HG02610 (cell line): ENCODE data around the gene CCDC175.

Experiments
- ATAC-seq: cut with Tn5 transposase; IDR thresholded peaks from one replicate; pipeline ENCODE4 v1.9.1; 2021; ENCODE audit warnings: mild to moderate bottlenecking, moderate library complexity; ENCODE audit not compliant: unreplicated experiment

Gene CCDC175

DNA sequence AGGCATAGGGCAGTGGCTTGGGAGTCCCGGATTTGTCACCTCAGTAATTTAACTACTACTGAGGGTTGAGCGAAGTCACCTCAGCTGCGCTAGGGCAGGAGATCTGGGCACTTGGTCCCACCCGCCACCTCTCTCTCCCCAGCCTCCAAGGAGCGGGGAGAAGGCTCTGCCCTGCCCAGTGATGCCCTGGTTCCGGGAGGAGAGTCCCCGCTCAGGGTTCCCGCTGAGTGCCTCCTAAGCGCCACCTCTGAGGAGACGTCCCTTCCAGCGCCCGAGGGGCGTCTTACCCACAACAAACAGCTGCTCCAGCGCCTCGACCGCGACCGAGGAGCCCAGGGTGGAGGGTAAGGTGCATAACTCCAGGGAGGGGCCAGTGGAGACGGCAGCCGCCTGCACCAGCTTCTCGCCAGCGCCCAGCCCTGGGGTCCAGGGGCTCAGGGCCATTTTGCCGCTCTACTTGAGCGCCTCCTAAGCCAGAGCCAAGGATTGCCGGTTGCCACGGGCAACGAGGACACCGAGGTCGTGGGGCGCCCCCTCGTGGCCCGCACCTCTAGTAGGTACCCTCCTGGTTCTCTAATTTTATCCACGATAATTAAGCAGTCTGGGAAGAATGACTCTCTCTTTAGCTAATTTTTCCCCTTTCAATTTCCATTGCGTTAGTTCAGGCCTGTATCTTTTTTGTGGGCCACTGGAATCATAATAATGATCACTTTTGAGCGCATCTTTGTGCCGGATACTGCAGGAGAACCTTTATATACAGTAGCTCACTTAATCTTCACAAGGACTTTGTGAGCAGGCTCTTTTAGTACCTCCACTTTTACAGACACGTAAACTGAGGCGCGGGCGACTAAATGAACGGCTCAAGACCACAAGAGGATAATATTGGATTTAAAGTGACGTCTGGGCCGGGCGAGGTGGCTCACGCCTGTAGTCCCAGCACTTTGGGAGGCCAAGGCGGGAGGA lies at the start of gene CCDC175:
Gene CCDC175 (minus strand): TSS at position 481 of the 963 bp plus-strand sequence. CDS start 37 bp downstream, at position 444.
- peak; percentile 98 for ATAC-seq

DNA sequence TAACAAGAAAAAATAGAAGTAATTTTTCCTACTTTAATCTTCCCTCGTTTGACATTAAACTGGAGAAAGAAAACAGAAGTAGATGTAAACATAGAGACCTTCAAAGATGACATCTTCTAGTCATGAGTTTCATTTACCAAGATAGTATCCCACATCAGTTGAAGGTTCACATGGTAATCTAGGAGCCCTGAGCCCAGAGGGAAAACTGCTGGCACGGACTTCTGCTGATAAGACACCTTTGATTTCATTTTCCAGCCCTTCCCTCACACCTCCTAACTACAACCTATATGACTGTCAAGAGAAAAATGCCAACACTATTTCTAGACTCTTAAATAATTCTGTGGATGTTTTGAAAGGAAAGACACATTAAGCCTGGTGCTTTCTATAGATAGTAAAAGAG lies 46.0 kb upstream of the CCDC175 start:
- ATAC-seq, result no peak

DNA sequence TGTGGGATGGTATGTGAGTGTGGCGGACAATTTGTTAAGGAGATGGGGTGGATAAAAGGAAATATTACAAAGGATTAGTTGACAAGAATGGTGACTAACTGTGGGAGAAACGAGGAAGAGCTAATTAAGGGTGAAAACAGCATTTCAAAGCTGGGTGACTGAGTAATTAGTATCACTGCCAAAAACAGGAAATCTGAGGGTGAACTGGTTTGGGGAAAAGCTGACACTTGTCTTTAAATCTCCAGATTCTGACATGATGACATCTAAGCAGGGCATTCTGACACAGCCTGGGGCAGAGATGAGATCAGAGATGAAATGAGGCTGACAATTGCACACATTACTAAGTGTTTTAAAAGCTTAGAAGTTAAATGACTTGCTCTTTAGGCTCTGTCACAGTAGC lies 42.4 kb upstream of the CCDC175 start:
- ATAC-seq, result no peak

DNA sequence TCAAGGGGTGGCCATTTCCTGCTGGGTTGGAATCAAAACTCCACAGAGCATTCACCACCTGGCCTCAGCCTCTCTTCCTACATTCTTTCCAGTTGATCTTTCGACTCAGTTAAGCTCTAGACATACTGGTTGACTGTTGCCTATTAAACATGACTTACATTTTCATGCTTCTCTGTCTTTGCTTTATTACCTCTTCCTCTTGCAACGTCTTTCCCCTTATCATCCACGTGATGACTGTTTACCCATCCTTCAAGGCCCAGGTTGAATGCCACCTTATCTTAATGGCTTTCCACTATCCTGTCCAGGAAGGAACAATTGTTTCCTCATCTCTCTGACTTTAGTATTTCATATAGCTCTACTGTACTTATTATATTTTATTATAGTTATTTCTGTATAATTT lies 24.4 kb upstream of the CCDC175 start:
- no peak for ATAC-seq

DNA sequence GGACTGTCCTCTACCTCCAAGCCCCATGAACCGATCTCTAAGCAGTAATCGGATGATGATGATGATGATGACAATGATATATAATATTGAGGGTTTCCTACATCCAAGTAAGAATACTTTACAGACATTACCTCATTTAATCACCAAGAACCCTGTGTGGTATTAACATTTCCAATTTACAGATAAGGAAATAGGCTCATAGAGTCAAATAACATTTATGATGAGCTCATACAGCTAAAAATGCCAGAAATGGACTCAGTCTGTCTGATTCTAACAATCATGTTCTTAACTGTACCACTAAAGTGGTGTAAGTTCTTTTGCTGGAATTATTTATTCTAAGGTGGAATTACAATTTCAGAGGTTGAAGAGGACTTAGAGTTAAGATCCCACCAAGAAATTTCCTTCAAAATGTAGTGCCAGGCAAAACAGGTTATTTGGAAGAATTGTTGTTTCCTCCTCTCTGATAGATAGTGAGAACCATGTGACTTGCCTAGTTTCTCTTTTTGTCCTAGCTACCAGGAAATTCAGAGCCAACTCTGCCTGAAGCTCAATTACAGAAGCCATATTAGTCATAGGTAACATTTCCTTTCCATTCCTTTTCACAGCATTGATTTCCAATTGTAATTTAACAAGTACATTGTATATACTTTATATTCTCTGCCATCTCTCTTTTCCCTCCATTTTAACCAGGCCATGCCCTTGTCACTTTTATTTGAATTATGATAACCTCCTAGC lies 23.8 kb upstream of the CCDC175 start:
- ATAC-seq, result no peak

DNA sequence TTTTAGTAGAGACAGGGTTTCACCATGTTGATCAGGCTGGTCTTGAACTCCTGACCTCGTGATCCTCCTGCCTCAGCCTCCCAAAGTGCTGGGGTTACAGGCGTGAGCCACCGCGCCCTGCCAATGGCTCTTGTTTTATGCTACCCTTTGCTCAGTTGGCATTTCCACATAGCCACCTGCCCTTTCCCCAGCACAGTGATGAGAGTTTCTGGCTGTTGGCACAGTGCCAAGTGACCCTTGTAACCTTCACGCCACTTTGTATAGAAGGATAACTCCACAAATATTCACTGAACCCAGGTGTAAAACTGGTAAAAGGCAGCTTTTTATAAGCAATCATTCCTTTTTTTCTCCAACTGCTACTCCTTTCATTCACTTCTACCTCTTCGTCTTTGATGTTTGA lies 18.5 kb upstream of the CCDC175 start:
- ATAC-seq, result no peak

DNA sequence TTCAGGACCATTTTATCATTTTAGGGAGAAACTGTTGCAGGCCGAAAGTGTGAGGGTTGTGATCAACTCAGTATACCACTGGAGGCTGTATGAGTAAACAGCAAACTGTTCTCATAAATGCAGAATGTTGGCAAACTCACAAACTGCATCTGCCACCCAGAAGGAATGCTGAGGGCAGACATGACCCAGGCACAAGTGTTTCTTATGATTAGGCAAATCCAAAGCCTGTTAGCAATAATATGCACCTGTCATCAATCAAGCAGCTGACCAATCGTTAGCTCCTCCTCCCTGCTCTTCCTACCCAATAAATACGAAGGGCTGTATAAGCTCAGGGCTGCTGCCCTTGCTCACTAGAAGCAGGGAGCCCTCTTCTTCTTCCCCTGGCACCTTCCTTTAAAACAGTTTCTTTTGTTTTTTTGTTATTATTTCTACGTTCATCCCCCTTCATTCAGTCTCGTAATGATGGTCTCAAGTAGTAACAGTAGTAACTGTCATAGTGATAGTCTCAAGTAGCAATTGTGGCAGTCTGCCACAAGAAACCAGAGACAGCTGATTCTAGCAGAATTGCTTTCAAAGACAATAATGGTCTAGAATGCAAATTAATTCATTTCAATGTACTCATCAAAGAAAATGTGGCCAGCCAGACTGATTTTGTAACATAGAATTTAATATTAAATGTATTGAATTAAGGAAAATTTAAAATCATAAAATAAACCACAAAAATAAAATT lies 15.2 kb upstream of the CCDC175 start:
- no peak for ATAC-seq

DNA sequence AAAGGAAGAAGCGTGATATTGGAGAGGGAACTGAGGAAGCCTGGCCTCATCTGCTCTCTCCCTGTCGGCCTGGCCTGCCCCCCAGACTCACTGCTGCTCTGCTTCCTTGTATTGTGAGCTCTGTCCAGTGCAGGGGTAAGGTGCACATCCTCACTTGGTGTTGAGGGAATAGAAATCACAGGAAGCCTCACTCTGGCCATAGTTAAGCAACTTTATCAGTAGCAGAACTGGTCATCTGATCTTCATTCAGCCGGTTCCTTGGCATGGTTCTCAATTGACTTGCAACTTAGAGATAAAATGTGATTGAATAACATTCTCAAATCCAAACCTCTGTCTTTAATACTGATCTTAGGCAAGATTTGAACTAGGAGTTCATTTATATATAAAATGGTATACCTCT lies 11.5 kb upstream of the CCDC175 start:
- ATAC-seq, result no peak

DNA sequence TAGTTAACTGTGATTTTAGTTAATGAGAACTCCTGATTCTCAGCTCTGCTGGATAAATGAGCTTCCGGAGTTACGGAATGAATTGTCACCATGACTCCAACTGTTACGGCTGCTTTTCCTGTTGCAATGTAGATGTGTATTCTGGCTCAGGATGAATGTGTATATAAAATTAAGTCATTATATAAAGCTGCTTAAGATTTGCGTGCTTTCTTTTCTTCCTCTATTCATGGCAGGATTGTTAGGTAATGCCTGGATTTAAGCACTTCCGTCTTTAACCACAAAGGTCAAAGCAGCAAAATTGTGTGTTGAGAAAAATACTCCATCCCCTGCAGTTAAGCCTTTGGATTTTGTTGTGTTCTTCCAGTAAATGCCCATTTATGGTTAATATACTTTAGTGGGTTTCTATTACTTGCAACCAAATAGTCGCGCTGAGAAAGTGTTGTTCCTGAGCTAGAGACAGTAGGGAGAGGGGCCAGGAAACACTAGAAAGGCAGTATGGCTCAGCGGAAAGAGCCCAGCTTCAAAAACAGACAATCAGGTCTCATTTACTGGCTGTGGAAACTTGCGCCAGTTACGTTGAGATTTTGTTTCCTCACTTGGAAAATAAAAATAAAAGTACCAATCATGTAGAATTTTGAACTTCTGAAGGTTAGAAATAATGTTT lies 9.4 kb upstream of the CCDC175 start:
- ATAC-seq, result peak; percentile 44

DNA sequence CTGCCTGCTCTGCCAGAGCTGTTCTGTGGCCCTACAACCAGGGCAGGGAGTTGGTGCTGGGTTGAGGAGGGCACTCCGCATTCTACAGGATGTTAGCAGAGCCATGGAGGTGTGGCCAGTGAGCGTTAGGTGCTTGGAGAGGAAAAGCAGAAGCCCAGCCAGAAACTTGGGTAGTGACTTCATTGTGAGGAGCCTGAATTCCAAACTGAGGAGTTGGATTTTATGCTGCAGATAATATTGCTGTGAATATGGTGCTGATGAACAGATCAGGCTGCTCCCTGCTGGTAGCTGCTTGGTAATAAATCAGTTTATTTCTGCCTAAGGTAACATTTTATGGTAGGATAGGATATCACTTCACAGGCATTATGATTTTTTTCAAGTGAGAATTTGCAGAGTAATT lies 7.1 kb upstream of the CCDC175 start:
- no peak for ATAC-seq

DNA sequence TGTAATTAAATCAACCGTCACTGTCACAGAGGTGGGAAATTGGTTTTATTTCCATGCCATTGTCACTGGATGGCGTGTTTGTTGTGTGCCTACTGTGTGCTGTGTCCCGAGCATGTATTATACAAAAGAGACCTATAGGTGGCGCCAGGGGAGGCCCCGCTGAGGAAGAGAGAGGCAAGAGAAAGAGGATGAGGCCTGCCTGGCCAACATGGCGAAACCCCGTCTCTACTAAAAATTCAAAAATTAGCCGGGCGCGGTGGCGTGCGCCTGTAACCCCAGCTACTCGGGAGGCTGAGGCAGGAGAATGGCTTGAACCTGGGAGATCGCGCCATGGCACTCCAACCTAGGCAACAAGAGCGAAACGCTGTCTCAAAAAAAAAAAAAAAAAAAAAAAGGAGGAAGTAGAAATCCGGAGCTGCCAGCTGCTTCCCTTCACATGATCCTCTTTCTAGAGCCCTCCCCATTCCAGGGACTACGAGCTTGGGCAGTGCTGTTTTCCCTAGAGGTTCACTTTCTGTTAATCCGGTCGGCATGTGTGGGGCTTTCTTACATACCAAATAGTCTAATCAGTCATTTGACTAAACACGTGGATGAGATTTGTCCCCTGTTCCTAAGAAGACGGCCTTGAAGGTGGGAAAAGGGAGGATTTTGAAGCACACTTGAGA lies 6.4 kb upstream of the CCDC175 start:
- ATAC-seq, result no peak

DNA sequence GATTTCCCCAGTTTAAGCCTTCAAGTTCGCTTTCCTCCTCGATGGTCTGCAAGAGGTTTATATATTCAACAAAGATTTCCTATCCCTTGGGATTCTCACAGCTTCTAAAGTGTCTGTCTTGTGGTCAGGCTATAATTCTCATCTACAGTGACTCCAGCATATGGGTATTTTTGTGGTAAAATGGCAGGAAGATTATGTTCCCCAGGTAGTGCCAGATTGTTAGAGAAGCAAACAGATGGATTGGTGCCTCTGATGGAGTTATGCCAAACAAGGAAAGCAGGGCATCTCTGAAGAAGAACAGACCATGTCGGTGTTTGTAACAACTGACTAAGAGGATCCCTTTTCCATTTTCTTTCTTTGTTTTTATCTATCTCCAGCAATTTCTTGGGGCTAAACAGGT lies 5.5 kb upstream of the CCDC175 start:
- ATAC-seq, result no peak

DNA sequence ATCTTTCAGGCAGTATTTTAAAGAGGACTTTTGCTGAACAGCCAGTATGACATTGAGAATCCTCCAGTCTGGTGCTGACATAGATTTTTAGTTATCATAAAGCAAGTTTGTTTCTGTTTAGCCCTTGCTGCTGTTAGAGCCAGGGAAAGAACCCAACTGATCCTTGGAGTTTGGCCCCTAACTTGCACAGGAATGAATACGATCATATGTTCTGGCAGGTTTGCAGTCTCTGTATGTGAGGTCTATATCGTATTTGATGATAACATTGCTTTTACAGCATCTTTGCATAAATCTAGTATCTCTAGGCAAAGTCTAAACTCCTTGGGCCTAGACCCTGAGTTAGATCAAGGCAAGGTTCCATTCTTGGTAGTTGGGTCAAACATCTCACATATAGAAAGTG lies 4.3 kb upstream of the CCDC175 start:
- ATAC-seq, result no peak

DNA sequence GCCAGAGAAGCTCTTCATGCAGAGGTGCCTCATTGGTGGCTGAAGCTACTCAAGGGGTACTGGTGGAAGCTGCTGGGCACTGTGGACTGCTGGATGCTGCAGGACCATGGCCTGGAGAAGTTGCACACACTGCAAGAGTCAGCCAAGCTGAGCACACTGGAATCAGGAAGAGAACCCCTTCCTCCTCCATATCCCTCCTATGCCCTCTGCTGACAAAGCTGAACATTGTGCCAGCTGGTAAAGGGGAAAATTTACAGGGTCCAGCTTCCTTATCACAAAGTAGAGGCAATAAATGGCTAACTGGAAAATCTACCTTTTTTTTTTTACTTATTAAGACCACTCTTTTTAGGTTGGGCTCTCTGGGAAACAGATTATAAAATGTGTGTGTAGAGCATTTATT lies 6.5 kb downstream of the CCDC175 start:
- ATAC-seq, result no peak

DNA sequence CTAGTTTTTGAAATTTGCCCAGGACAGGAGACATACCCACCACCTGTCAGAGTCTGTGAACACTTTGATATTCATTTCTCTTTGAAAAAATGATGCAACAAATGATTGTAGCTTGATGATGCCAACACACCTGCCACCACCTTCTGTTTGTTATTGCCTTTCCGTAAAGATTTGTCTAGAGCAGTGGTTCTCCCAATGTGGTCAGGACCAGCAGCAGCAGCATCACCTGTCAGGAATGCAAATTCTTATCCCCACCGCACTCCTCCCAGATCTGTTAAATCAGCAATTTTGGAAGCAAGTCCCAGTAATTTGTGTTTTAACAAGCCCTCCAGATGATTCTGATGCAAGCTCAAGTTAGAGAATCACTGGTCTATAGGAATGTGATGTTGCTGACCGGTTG lies 9.9 kb downstream of the CCDC175 start:
- ATAC-seq, result no peak

DNA sequence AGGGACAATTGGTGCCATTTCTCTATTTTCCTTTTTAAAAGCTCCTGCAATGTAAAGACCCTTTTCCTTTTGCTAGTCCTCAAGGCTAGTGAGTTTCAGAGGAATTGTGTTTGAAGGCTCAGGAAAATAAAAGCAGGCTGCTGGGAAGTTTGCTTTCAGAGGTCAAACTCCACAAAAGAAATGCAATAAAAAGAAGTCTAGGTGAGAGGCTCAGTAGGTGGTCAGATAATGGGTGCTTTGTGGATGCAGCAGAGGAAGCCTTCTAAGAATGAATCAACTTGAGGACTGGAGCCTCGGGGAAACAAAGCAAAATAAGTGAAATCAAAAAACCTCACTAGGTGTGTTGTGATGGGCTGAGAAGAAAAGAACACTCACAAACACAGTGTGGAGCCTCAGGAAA lies 10.3 kb downstream of the CCDC175 start:
- ATAC-seq, result no peak

DNA sequence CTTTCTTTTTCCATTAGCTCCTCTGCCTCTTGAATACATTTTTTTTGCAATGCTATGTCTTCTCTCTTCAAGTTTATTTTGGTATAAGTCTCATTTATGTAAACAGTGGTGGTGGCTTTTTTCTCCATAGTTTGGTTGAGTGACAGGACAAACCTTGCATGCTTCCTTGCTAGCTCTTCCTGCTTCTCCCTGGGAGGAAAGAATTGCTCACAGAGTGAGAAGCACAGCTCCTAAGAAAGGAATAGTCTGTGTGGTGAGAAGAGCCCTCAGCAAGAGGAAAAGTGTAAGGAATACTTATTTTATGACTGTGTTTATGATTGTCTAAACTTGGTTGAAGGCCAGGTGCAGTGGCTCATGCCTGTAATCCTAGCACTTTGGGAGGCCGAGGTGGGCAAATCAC lies 11.5 kb downstream of the CCDC175 start:
- no peak for ATAC-seq

DNA sequence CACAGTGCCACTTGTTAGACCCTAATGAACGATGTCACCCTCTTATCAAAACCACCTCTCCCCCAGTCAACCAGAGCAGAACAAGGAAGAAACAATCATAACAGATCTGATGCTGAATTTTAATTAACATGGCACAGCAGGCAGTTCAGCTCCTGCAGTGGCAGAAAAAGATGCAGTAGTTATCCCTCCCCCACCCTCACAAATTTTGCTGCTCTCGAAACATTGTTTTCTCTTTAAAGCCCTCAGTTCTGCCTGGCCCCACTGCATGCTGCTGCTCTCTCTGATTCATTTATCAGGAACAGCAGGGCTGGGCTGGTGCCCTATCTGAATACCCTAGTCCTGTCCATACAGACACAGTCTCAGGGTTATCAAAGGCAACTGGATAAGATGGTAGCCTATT lies 12.2 kb downstream of the CCDC175 start:
- no peak for ATAC-seq

DNA sequence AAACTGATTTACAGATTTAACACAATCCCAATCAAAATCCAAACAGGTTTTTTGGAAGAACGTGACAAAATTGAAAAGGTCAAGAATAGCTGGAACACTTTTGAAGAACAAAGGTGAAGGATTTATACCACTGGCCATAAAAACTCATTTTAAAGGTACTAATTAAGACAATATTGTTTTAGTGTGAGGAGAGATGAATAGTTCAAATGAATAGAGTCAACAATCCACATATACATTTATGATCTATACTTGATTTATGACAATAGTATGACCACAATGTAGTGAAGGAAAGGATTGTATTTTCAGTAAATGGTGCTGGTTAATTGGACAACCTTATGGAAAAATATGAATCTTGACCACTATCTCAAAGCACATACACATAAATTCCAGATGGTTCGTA lies 29.3 kb downstream of the CCDC175 start:
- ATAC-seq, result no peak

DNA sequence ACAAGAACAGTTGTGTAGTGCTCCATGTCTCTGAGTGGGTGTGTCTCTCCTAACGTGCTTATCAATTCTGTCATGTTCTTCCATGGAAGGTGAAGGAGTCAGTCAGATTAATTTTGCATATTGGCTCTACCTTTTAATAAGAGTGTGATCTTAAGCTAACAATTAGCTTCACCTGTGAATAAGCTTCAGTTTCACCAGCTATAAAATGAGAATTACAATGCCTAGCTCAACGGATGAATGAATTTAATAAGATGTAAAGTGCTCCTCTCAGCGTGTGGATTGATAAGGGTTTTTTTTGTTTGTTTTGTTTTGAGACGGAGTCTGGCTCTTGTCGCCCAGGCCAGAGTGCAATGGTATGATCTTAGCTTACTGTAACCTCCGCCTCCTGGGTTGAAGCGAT lies 32.7 kb downstream of the CCDC175 start:
- no peak for ATAC-seq
